HG02884 (cell line): ENCODE measurements around the gene LBHD2.

Experiments used
- ATAC-seq: cut with Tn5 transposase; IDR thresholded peaks from one replicate; pipeline ENCODE4 v1.9.1; 2021; ENCODE audit warnings: mild to moderate bottlenecking, moderate library complexity; ENCODE audit not compliant: unreplicated experiment

LBHD2 gene

GRCh38 chr14:103068351-103069073 lies 15.5 kb upstream of the LBHD2 start:
- ATAC-seq = no peak

DNA sequence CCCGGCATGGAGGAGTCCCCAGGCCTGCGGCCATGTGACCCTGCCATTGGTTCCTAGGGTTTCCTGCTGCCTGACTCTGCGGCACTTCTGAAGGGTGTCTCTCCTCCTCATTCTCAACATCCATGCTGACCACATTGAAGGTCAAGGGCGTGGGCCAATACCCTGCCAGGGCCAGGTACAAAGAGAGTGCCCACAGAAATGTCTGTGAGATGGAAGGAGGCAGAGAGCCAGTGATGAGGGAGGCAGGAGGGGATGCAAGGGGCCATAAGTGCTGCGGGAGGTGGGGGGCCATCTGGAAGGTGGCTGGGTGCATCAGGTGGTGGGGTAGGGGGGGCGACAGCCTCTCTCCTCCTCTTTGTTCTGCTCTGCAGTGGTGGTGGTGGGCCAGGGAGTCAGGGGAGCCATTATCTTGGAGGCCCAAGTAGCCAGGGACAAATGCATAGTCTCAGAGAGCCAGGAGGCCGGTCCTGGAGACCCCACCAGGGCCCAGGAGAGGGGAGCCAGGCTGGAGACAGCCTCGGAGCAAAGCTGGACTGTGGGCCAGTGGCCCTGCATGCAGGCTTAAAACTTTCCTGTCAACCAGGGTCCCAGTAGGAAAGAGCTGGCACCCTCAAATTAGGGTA lies 13.6 kb upstream of the LBHD2 start:
- ATAC-seq = no peak

GRCh38 chr14:103070971-103071542 lies 13.0 kb upstream of the LBHD2 start:
- ATAC-seq = no peak

DNA sequence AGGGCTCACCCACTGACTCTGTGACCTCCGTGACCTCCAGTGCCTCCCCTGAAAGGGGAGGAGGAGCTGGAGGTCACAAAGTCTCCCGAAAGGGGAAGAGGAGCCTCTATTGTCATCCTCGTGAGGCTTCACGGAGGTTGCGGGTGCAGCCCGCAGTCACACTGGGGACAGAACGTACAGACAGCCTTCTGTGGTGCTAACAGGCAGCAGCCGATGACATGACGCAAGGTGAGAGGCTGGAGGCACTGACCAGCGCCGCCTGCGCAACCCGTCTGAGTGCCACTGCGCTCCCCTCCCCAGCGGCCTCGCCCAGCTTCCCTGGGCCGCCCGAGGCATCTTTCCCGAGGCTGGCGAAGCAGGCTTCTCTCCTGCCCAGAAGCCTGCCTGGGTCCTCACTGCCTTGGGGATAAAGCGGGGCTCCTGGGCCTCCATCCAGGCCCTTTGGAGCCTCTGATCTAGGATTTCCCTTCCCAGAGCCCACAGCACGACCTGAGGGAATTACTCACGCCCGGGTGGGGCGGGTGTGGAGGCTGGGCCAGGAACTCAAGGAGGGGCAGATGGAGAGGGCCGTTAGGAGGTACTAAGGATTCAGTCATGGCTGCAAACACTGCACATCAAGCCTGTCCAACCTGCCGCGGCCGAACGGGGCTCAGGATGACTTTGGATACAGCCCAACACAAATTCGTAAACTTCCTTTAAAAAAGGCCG lies 12.3 kb upstream of the LBHD2 start:
- no peak for ATAC-seq

- no peak for ATAC-seq
Observed at GRCh38 chr14:103072595-103073366, 11.2 kb upstream of the LBHD2 start.

- ATAC-seq = no peak
Observed at GRCh38 chr14:103073367-103073875, 10.6 kb upstream of the LBHD2 start.

- no peak for ATAC-seq
Observed at GRCh38 chr14:103073876-103074728, 9.9 kb upstream of the LBHD2 start.

- ATAC-seq = no peak
Observed at GRCh38 chr14:103074729-103075367, 9.2 kb upstream of the LBHD2 start.

DNA sequence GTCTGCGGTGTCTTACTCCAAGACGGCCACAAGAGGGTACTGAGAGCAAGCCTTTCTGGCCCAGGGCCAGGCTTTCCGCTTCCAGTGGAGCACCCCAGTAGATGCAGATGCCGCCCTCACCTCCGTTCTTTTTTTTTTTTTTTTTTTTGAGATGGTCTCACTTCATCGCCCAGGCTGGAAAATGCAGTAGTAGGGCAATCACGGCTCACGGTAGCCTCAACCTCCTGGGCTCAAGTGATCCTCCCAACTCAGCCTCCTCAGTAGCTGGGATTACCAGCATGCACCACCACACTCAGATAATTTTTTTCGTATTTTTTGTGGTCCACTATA lies 5.6 kb upstream of the LBHD2 start:
- peak; percentile 44 for ATAC-seq

- ATAC-seq = no peak
Observed at GRCh38 chr14:103078860-103079587, 5.0 kb upstream of the LBHD2 start.

- ATAC-seq = no peak
Observed at GRCh38 chr14:103081951-103082350, 2.1 kb upstream of the LBHD2 start.

DNA sequence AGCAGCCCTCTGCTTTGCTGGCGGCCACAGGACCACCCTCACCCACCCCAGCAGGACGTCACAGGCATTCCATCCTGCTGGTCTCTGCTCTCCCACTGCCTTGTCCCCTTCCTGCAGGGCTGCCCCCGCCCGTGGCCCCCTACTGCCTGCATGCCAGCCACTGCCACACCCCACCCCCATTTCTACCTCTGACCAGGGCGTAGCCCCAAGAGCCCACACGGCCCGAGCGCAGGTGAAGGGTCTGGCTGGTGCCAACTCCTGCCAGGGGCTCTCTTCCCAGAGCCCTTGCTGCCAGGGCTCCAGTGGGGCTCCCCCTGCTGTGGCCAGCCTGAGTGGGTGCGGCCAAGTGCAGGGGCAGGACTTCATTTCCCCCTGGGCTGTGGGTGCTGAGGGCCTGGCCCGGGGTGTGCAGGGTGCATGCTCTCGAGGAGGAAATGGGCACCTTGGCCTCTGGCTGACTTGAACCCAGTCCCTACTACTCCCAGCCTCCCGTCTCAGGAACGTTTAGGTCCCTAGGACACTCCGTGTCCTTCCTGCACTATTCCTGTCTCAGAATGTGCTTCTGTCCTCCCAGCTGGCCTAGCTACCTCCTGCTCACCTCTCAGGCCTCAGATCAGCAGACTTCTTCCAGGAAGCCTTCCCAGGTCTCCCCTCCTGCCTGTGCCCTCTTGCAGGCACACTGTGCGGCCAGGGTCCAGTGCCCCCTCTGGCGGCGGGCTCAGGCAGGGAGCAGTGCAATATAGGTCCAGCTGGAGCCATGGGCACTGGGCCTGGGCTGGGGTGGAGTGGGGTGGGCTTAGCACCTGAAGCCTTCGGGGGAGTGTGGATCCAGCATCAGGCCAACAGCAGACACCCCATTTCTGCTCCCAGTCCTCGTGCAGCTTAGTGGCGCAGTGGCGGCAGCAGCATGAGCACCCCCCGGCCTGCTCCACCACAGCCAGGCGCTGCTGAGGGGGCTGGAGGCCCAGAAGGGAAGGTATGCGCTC lies 1.4 kb downstream of the LBHD2 start:
- no peak for ATAC-seq

DNA sequence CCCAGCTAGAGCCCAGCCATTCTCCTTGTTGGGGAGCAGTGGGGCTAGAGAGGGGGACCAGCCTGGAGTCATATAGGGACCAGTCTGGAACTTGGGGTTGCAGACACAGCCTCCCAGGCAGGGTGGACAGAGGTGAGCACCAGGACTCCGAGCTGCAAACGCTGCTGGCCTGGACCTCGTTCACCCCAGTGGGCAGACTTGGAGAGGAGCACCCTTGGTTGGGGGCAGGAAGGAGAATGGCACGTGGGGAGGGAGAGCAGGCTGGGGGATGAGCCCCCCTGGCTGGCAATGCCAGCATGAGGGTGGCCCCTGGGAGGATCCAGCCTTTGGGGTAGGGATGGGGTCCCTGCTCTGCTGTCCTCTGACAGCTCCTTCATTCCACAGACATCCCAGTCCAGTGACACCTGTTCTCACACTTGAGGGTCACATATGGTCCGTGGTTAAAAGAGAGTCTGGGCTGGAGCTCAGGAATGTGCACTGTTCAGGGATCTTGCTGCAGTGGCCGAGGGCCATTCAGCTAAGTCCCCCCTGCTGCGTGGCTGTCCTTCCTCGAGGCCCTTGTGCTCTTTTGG lies 2.8 kb downstream of the LBHD2 start:
- ATAC-seq = no peak

DNA sequence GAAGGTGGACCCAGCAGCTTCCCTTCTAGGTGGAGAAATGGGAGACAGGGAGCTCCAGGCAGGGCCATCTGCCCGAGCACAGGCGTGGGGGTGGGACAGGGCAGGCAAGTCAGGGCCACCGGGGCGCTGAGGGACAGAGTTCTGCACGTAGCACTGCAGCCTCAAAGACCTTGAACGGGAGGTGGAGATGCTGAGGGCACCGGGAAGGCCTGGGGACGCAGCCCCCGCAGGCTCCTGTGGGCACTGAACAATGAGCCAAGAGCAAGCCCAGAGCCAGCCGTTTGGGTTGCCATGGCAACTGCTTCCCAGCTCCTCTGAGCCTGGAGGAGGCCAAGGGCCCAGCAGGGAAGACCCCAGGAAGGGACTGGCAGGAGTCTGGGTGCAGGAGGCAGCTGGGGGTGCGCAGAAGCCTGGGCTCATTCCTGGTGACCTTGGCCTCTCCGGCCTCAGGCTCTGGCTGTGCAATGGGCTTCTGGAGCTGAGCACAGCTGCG lies 3.4 kb downstream of the LBHD2 start:
- ATAC-seq = no peak

- no peak for ATAC-seq
Observed at GRCh38 chr14:103088921-103089320, 4.9 kb downstream of the LBHD2 start.

DNA sequence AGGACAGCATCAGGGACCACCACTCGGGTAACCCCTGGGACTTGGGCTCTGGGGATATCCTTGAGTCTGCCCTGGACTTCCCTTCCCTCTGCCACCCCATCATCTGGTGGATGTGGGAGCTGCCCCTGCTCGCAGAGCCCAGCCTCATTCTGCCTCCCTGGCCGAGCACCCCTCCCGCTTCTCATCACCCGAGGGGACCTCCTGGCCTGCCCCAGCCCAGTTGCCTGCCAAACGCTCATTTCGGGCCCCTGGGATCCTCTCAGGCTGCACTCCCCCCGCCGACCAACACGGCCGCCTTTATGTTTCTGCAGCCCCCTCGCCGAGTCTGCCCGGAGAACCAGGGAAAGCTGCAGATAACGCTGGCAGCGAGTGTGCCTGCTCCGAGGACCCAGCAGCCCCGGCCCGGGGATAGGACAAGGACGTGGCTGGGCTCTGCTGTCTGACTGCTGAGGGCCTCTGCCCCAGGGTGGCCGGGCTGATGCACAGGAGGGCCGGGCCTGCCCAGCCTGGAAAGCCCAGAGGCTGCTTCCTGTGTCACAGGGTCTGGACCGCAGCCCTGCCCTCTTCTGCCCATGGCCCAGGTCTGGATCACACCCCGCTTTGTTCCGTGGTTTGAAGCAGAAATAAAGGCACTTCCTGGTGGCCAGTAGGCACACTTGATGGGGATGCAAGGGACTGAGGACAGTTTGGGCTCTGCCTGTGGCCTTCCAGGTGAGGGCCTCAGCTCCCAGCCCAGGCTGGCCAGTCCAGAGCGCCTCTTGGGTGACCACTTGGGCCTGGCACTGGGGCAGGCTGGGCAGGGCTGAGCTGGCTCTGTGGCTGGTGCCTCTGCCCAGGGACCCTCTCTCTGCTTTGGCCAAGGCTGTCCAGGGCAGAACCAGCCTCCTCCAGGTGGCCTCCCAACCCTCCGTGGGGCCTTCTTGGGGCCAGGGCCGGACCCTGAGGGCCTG lies 5.7 kb downstream of the LBHD2 start:
- no peak for ATAC-seq
